NCI-H2107 treated with DMSO at 0.1 percent for 48 hours (cell line): Measurements from ENCODE around the gene ANKRD65.
"Not testable (repeated sequence)": the region's sequence is repeated elsewhere in the genome, so short reads cannot be mapped to it uniquely, and the experiment has no call there.

Experiments
- DNase-seq: peaks from one replicate; lab custom pipeline; 2025; ENCODE audit not compliant: unreplicated experiment; lab: John Stamatoyannopoulos, UW

The ANKRD65 gene

GRCh38 chr1:1430992-1431844 lies 10.1 kb upstream of the ANKRD65 start:
- no peak for DNase-seq

DNA sequence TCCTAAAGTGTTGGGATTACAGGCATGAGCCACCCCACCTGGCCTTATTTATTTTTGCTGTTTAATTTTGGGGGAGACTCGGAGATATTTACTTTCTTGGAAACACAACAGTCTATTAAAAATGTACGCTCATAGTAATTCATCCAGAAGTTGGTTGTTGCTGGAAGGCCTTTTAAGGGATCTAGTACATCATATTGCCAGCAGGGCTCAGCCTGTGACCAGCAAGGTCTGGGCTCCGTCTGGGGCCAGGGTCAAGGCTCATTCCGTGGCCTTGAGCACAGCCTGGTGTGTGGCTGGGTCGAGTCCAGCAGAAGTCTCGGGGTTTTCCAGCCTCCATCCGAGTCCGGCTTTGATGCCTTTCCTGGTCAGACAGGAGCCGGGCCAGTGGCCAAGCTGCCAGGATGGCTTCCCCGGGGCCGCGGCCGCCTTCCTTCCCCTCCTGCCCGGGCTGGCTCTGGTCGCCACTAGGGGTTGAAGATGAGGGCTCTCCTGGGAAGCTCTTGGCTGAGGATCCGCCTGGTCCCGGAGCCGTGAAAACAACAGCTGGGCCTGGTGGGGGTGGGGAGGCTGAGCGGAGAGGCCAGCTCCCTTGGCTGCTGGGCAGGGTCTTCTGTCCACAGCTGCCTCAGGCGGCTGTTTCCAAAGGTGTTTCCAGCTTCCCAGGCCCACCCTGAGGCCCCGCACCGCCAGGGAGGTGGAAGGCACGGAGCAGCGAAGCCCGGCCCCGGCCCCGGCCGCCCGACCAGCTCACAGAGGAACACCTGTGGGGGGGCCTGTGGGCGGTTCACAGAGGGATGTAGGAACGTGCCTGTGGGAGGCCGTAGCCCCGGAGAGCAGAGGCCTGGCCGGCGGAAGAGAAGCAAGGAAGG lies 9.3 kb upstream of the ANKRD65 start:
- DNase-seq = no peak

GRCh38 chr1:1429671-1430073 lies 8.6 kb upstream of the ANKRD65 start:
- DNase-seq = no peak

GRCh38 chr1:1428967-1429366 lies 7.9 kb upstream of the ANKRD65 start:
- not testable (repeated sequence) for DNase-seq

GRCh38 chr1:1428174-1428573 lies 7.1 kb upstream of the ANKRD65 start:
- DNase-seq = no peak

DNA sequence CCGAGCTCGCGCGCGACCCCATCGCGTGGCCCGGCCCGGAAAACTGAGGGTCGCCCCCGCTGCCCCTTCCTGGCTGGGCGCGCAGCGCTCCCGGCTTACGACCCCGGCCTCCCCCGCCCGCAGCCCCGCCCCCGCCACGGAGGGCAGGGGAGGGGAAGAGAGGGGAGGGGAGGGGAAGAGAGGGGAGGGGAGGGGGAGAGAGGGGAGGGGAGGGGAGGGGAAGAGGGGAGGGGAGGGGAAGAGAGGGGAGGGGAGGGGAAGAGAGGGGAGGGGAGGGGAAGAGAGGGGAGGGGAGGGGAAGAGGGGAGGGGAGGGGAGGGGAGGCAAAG lies 6.7 kb upstream of the ANKRD65 start:
- DNase-seq = no peak

- no peak for DNase-seq
Measured at GRCh38 chr1:1427106-1427819, 6.2 kb upstream of the ANKRD65 start.

GRCh38 chr1:1426496-1427105 lies 5.5 kb upstream of the ANKRD65 start:
- no peak for DNase-seq

DNA sequence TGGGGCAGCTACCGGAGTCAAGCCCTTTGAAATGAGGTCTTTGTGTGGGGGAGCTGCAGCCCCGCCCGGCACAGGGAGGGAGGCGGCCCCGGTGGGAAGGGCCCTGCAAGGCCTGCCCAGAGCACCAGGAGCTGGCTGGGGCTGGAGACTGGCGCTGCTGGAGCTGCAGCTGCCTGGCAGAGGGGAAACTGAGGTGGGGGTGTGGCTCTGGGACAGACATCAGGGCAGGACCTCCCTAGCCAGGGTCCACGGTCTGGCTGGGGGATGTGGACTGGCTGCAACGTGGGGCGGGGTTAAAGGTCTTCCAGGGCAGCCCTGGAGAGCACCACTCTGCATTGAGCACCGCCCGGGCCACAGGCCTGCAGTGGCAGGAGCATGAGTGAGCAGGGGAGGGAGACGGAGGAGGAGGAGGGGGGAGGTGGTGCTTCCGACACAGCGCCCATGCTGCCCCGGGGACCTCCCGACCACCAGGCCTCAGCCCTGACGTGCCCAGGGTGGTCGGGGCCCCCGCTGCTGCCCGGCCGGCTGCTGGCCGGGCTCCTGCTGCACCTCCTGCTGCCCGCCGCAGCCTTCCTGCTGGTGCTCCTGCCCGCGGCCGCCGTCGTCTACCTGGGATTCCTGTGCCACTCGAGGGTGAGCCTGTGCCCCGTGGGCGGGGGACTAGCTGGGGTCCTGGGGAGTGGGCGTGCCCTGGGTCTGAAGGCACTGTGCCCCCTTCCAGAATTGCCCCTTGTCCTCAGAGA lies 4.8 kb upstream of the ANKRD65 start:
- no peak for DNase-seq

DNA sequence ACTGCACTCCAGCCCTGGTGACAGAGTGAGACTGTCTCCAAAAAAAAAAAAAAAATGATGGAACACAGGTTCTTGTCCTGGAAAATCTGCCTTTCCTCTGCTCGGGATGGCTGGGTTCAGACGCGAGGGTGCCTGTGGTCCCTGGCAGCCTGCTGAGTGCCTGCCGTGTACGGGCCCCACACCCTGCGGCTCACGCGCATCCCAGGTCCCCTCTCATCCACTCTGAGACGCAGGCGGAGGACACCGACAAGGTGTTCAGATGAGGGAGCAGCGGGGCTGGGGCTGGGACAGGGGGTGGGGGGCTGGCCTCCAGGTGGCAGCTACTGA lies 4.3 kb upstream of the ANKRD65 start:
- DNase-seq = no peak

DNA sequence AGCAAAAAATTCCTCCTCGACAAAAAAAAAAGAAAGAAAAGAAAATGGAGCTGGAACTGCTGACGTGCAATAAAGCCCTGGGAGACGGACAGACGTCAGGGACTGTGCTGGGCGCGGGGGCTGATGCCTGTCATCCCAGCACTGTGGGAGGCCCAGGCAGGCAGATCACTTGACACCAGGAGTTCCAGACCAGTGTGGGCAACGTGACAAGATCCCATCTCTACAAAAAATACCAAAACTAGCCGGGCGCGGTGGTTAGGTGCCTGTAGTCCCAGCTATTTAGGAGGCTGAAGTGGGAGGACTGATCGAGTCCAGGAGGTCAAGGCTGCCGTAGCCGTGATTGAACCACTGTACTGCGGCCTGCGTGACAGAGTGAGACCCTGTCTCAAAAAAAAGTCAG lies 3.6 kb upstream of the ANKRD65 start:
- no peak for DNase-seq

DNA sequence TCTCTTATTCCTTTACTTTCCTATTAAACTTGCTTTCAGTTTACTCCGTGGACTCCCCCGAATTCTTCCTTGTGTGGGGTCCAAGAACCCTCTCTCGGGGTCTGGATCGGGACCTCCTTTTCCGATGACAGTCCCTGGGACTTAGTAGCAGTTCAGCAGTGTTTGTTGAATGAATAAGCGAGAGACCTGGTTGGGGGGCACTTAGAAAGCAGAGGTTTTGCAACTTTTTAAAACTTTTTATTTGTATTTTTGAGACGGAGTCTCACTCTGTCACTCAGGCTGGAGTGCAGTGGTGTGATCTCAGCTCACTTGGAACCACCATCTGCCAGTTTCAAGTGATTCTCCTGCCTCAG lies 2.1 kb upstream of the ANKRD65 start:
- DNase-seq = no peak

- no peak for DNase-seq
Measured at GRCh38 chr1:1422465-1423244, 1.6 kb upstream of the ANKRD65 start.

DNA sequence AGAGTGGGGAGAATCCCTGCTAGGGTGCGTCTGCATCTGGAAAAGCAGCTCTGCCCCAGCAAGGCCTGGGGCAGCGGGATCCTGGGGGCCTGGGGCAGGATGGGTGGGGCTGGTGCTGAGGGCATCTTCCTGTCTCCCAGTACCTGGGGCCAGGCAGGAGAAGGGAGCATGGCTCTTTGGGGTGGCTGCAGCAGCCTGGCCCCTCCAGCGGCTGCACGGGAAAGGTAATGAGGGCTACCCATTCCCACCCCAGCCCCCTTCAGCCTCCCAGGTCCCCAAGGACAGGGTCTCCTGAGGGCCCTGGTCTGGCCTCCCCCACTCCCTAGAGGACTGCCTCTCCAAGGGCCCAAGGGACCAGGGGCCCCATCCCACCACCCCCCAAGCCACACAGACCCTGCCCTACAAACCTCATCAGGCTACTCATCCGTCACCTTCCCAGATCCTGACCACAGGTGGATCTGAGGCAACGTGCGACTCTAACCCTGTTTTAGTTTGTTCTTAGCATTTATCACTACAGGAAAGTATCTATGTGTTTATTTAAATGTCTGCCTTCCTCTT lies 910 bp upstream of the ANKRD65 start:
- no peak for DNase-seq

GRCh38 chr1:1420654-1421141 lies 378 bp downstream of the ANKRD65 start:
- DNase-seq = no peak

DNA sequence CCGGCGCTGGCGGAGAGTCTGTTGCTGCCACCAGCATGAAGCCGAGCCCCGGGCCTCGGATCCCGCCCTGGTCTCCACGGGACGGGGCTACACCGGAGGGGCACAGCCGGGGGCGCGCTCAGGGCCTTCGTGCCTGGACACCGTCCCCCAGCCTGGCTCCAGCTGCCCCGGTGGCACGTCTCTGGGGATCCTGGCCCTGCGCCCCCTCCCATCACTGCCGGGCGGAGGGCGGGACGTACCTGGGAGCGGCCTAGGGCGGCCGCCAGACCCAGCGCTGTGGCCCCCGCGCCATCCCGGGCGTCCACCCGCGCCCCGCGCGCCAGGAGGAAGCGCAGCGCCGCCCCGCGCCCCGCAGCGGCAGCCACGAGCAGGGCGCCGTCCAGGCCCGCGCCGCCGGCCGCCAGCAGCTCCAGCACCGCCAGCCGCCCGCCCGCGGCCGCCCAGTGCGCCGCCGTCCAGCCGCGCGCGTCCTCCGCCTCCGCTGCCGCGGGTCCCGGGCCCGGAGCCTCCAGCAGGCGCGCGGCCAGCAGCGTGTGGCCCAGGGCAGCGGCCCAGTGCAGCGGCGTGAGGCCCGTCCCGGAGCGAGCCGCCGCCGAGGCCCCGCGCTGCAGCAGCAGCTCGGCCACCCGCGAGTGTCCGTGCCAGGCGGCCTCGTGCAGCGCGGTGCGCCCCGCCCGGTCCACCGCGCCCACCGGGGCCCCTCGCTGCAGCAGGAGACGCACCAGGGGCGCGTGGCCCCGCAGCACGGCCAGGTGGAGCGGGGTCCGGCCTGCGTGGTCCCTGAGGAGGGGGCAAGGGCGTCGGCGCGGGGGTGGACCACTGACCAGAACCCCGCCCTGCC lies 1.0 kb downstream of the ANKRD65 start:
- DNase-seq = no peak

DNA sequence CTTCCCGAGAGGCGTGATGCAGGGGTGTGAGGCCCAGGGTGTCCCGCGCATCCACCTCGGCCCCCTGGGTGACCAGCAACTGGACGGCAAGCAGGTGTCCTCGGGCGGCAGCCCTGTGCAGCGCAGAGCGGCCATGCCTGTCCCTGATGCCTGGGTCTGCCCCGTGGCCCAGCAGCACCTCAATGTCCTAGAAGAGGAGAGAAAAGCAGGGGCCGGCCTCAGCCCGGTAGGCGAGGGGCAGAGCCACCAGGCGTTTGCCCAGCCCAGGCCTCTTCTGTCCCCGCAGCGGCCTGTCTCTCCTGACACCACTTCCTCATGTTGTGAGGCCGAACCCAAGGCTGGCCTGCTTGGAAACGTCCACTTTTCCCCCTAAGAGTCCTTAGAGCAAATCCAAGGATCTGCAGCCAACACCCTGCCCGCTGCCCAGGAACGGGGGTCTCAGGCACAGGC lies 1.7 kb downstream of the ANKRD65 start:
- no peak for DNase-seq
